RWPE2 (cell line): ENCODE results near the gene DNM2.

Source experiments
- ATAC-seq: fragments of 200-7000 bp; cut with Tn5 transposase; 3 replicates; pipeline ENCODE4 v1.9.1; 2021; ENCODE audit warnings: low read depth
- DNase-seq: peaks from one replicate; pipeline ENCODE4 v3.0.0-alpha.2; 2020; ENCODE audit warnings: low spot score
- H3K27ac ChIP-seq: fragments of 450-650 bp; 2 replicates; pipeline ENCODE4 v1.5.1; 2017; ENCODE audit warnings: mild to moderate bottlenecking; ENCODE audit not compliant: poor library complexity, severe bottlenecking
- H3K27me3 ChIP-seq: fragments of 250-450 bp; sonication (Bioruptor Pico); 2 replicates; pipeline ENCODE4 v1.5.1; 2021; ENCODE audit warnings: mild to moderate bottlenecking, moderate library complexity; ENCODE audit not compliant: insufficient read depth, poor library complexity, severe bottlenecking
- H3K36me3 ChIP-seq: fragments of 250-450 bp; sonication (Bioruptor Pico); 2 replicates; pipeline ENCODE4 v1.5.1; 2020; ENCODE audit warnings: low read depth, mild to moderate bottlenecking, moderate library complexity
- H3K4me1 ChIP-seq: fragments of 250-450 bp; sonication (Bioruptor Pico); 2 replicates; pipeline ENCODE4 v1.5.1; 2021; ENCODE audit warnings: mild to moderate bottlenecking, moderate library complexity; ENCODE audit not compliant: insufficient read depth, poor library complexity, severe bottlenecking
- H3K4me3 ChIP-seq: fragments of 250-450 bp; sonication (Bioruptor Pico); 2 replicates; pipeline ENCODE4 v1.5.1; 2021; ENCODE audit warnings: mild to moderate bottlenecking, moderate library complexity; ENCODE audit not compliant: severe bottlenecking
- H3K9me3 ChIP-seq: fragments of 250-450 bp; sonication (Bioruptor Pico); 2 replicates; pipeline ENCODE4 v1.5.1; 2021; ENCODE audit warnings: mild to moderate bottlenecking, moderate library complexity; ENCODE audit not compliant: severe bottlenecking
- TF ChIP-seq, protein P1 (sequence below): fragments of 450-650 bp; IDR thresholded peaks from one replicate; pipeline ENCODE4 v1.5.1; 2017; ENCODE audit warnings: mild to moderate bottlenecking, moderate library complexity; ENCODE audit not compliant: poor library complexity, severe bottlenecking

DNM2 gene

DNA sequence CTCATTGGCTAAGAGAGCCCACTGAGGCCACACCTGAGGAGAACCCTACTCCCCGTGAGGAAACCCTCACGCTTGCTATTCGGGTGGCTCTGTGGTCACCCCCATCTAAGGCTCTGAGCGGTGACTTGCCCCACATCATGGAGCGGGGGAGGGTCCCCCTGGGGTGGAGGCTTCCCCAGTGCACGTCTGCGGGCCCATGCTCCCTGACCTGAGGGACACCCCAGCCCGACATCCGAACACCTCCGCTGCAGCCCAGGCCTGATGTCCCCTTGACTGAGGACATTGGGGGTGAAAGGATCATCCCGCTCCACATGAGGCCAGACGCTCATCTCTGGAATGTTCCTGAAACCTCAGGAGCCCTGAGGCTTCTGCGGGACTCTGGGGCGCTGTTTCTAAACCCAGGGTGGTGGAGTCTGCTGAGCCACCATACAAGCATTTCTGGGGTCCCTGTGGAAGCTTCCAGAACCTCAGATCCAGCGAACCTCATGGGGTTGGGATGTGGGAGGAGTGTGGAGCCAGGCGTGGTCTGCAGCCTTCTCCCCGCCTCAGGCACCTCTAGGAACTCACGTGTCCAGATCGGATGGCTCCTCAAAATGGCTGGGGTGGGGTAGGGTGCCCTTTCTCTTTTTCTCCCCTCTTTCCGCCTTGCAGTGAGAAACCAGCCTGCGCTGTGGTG, 98.2 kb downstream of the DNM2 start:
- Histone ChIP-seq H3K4me3 (no peak overlapping the region), H3K36me3 (peaks cover 48% of the 10 kb centered on the region), H3K27ac (no peak overlapping the region), H3K27me3 (no peaks in the 10 kb centered on the region), H3K9me3 (no peaks in the 10 kb centered on the region), H3K4me1 (no peaks in the 10 kb centered on the region)
- ATAC-seq (no peak), DNase-seq (no peak)
- TF ChIP-seq, protein P1, sequence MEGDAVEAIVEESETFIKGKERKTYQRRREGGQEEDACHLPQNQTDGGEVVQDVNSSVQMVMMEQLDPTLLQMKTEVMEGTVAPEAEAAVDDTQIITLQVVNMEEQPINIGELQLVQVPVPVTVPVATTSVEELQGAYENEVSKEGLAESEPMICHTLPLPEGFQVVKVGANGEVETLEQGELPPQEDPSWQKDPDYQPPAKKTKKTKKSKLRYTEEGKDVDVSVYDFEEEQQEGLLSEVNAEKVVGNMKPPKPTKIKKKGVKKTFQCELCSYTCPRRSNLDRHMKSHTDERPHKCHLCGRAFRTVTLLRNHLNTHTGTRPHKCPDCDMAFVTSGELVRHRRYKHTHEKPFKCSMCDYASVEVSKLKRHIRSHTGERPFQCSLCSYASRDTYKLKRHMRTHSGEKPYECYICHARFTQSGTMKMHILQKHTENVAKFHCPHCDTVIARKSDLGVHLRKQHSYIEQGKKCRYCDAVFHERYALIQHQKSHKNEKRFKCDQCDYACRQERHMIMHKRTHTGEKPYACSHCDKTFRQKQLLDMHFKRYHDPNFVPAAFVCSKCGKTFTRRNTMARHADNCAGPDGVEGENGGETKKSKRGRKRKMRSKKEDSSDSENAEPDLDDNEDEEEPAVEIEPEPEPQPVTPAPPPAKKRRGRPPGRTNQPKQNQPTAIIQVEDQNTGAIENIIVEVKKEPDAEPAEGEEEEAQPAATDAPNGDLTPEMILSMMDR = no peak

DNA sequence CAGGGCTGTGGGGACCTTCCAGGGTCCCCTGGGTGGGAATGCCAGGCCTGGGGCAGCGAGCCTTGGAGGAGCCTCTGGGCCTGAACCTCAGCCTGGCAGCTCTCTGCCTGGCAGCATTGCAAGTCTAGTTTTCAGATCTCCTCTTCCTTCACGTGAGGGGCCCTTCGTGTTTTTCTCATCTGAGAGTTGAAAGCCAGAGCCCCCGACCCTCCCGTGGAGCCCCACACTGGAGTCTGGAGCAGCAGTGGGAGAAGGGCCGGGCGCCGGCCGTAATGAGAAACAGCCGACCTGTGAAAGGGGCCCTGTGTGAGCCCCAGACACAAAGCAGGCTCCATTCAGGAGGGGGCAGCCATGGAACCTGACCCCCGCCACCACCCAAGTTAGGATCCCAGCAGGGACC, 98.8 kb downstream of the DNM2 start:
- TF ChIP-seq, protein P1 = no peak
- H3K27ac ChIP-seq = no peak overlapping the region

DNA sequence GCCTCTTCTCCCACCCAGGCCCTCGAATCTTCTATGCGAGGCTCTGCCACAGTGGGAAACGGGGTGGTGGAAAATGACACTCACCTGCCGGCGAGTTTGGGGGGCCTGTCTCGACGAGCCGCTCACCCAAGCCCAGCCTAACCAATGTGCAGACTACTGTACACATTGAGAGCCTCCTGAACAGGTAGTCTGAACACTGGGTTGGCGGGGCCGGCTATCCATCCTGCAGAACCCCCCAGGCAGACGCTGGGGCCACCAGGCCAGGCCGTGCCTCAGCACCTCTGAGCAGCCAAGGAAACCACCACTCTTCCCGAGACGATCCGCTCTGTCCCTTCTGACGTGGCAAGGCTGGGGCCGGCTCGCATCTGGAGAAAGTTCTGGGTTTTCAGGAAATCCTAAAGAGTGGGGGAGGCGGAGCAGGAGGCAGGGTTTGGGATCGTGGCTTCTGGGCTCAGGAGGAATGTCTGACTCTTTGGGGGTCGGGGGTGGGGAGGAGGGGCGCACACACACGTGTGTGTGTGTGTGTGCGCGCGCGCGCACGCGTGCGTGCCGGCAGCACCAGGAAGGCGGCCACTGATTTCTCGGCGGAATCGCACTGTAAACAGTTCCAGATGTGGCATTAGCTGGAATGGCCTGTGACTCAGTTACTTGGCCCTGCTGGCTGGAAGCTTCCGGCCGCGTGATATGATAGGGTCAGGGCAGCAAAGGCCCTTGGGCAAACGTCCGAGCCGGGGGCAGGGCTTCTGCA, 99.6 kb downstream of the DNM2 start:
- Histone ChIP-seq H3K4me3 (no peak overlapping the region), H3K27ac (no peak overlapping the region), H3K36me3 (peaks cover 43% of the 10 kb centered on the region), H3K27me3 (no peaks in the 10 kb centered on the region), H3K4me1 (no peaks in the 10 kb centered on the region), H3K9me3 (no peaks in the 10 kb centered on the region)
- TF ChIP-seq, protein P1 = no peak
- no peak for DNase-seq
- no peak for ATAC-seq

More for the DNA sequence above, 98.8 kb downstream of the DNM2 start:
- Histone ChIP-seq H3K36me3 (peaks cover 51% of the 10 kb centered on the region), H3K4me1 (no peaks in the 10 kb centered on the region), H3K27me3 (no peaks in the 10 kb centered on the region), H3K9me3 (no peaks in the 10 kb centered on the region), H3K4me3 (no peak overlapping the region)
- ATAC-seq = no peak
- DNase-seq = no peak

DNA sequence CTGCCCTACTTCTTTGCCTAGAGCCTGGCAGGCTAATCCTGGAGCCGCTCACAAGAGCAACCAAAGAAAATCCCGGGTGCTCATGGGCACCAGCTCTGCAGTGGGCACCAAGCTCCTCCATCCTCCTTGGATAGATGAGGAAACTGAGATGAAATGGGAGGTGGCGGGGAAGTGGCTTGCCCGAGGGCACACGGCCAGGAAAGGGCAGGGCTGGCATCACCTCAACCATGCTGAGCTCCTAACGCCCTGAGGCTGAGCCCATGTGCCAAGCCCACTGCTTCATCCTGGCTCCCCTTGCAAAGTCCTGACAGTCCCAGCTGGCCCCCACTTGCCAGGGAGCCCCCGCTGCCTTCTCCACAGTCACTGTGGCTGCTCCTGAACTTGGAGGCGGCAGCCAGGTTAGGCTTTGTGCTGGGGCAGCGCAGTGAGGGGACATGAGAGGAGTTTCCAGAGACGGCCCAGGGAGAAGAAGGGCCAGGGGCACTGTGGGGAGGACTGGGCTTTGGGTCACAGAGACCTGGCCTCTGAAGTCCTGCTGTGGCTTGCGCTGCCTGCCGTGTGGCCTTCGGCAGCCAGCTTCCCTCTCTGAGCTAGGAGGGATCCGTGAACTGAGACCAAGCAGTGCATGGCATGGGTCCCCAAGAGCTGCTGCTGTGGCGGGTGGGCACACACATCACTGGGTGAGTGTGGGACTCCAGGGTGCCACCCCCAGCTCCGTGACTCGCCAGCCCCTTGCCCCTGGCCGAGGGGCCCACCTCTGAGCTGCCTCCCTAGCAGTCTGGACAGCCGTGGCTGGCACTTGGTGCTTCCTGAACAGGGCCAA, 100.6 kb downstream of the DNM2 start:
- no peak for DNase-seq
- Histone ChIP-seq H3K27me3 (no peaks in the 10 kb centered on the region), H3K9me3 (no peaks in the 10 kb centered on the region), H3K4me3 (no peak overlapping the region), H3K27ac (no peak overlapping the region), H3K36me3 (peaks cover 37% of the 10 kb centered on the region), H3K4me1 (no peaks in the 10 kb centered on the region)
- TF ChIP-seq, protein P1 = no peak
- ATAC-seq = no peak
